ENCODE data around the gene C1orf167.

- TF ChIP-seq EZH2 (IDR thresholded peaks at IDR 0.05; ENCODE audit: low read length, unreplicated experiment), result no peak
- TF ChIP-seq CTCF (conservative IDR thresholded peaks at IDR 0.05; ENCODE audit: low read depth, low read length), result no peak
These were observed 32.2 kb upstream of the C1orf167 start for GRCh38 chr1:11729498-11730428.

All from PC-3 (cell line).